HEK293 (cell line): ENCODE data around the gene PPP1R27.
A peak's percentile ranks its signal among the peaks of the same experiment; 100 is the strongest.

Experiments
- CTCF ChIA-PET: fragments of 350-600 bp; formaldehyde crosslinking; extraction: SDS; loops from one replicate; lab custom pipeline; 2021; ENCODE audit warnings: antibody characterized with exemption; lab: Yijun Ruan, JAX
- POLR2A ChIA-PET: fragments of 300-600 bp; formaldehyde crosslinking; extraction: SDS; loops from one replicate; lab custom pipeline; 2020; ENCODE audit warnings: antibody characterized with exemption, inconsistent platforms; lab: Yijun Ruan, JAX
- H3K27ac ChIP-seq: fragments of 200-500 bp; sonication (Bioruptor generic); 2 replicates; pipeline ENCODE4 v1.5.1; 2014; ENCODE audit warnings: low read depth, low read length, control low read depth, inconsistent platforms; ENCODE audit errors: extremely low read depth
- H3K36me3 ChIP-seq, 2 experiments: fragments of 200-500 bp in 1 of 2; sonication (Bioruptor generic) in 1 of 2; 1 replicate in 1 of 2; 2 replicates in 1 of 2; pipeline ENCODE4 v1.5.1; 2014 to 2017; ENCODE audit warnings: inconsistent platforms in 2 of 2, low read length in 2 of 2; ENCODE audit not compliant: control insufficient read depth in 2 of 2, insufficient read depth in 1 of 2
- H3K4me1 ChIP-seq: fragments of 200-500 bp; sonication (Bioruptor generic); 2 replicates; pipeline ENCODE4 v1.5.1; 2014; ENCODE audit warnings: mild to moderate bottlenecking, low read length, inconsistent platforms; ENCODE audit not compliant: control insufficient read depth, insufficient read depth
- H3K4me3 ChIP-seq: 2 replicates; pipeline ENCODE4 v1.5.1; 2011; ENCODE audit warnings: low read depth, mild to moderate bottlenecking, control low read depth, low read length, moderate library complexity
- H3K9me3 ChIP-seq: fragments of 200-500 bp; sonication (Bioruptor generic); 2 replicates; pipeline ENCODE4 v1.5.1; 2014; ENCODE audit warnings: low read depth, low read length, inconsistent platforms; ENCODE audit not compliant: control insufficient read depth, insufficient read depth
- KLF1 ChIP-seq: fragments of 450-650 bp; formaldehyde crosslinking; IDR thresholded peaks from 2 replicates; pipeline ENCODE4 v1.5.1; 2016; ENCODE audit warnings: missing biosample characterization, missing genetic modification characterization
- ZBTB7A ChIP-seq: fragments of 450-650 bp; formaldehyde crosslinking; IDR thresholded peaks from 2 replicates; pipeline ENCODE4 v1.5.1; 2016; ENCODE audit warnings: low read depth, missing biosample characterization, missing genetic modification characterization
- ZFHX2 ChIP-seq: fragments of 450-650 bp; formaldehyde crosslinking; conservative IDR thresholded peaks from 2 replicates; pipeline ENCODE4 v1.5.1; 2016; ENCODE audit warnings: missing biosample characterization, missing genetic modification characterization
- ZNF202 ChIP-seq: fragments of 450-650 bp; formaldehyde crosslinking; IDR thresholded peaks from 2 replicates; pipeline ENCODE4 v1.5.1; 2016; ENCODE audit warnings: missing biosample characterization, missing genetic modification characterization, borderline replicate concordance
- ZNF211 ChIP-seq: fragments of 450-650 bp; formaldehyde crosslinking; IDR thresholded peaks from 2 replicates; pipeline ENCODE4 v1.5.1; 2016; ENCODE audit warnings: low read depth, missing biosample characterization, missing genetic modification characterization
- ZNF366 ChIP-seq: fragments of 450-650 bp; formaldehyde crosslinking; conservative IDR thresholded peaks from 2 replicates; pipeline ENCODE4 v1.5.1; 2016; ENCODE audit warnings: missing biosample characterization, missing genetic modification characterization
- ZNF423 ChIP-seq: fragments of 450-650 bp; formaldehyde crosslinking; IDR thresholded peaks from 2 replicates; pipeline ENCODE4 v1.5.1; 2016; ENCODE audit warnings: missing biosample characterization, missing genetic modification characterization
- ZNF610 ChIP-seq: fragments of 450-650 bp; formaldehyde crosslinking; IDR thresholded peaks from 2 replicates; pipeline ENCODE4 v1.5.1; 2016; ENCODE audit warnings: missing biosample characterization, missing genetic modification characterization, borderline replicate concordance
- ZNF677 ChIP-seq: fragments of 450-650 bp; IDR thresholded peaks from 2 replicates; pipeline ENCODE4 v1.5.0; 2018; ENCODE audit warnings: missing biosample characterization, mild to moderate bottlenecking, missing genetic modification characterization, moderate library complexity
- ZNF76 ChIP-seq: fragments of 450-650 bp; formaldehyde crosslinking; IDR thresholded peaks from 2 replicates; pipeline ENCODE4; 2016; ENCODE audit warnings: low read depth, missing biosample characterization, missing genetic modification characterization, borderline replicate concordance
- ZSCAN16 ChIP-seq: fragments of 450-650 bp; formaldehyde crosslinking; IDR thresholded peaks from 2 replicates; pipeline ENCODE4 v1.5.1; 2016; ENCODE audit warnings: missing biosample characterization, missing genetic modification characterization
- TF ChIP-seq, protein P1 (sequence below): fragments of 450-650 bp; formaldehyde crosslinking; IDR thresholded peaks from 2 replicates; pipeline ENCODE4 v1.5.1; 2016; ENCODE audit warnings: missing biosample characterization, missing genetic modification characterization
- TF ChIP-seq, protein P2 (sequence below): fragments of 450-650 bp; formaldehyde crosslinking; IDR thresholded peaks from 2 replicates; pipeline ENCODE4 v1.5.1; 2017; ENCODE audit warnings: missing biosample characterization, missing genetic modification characterization
- TF ChIP-seq, protein P3 (sequence below): fragments of 450-650 bp; formaldehyde crosslinking; IDR thresholded peaks from 2 replicates; pipeline ENCODE4 v1.5.1; 2016; ENCODE audit warnings: missing biosample characterization, missing genetic modification characterization

The PPP1R27 gene

DNA sequence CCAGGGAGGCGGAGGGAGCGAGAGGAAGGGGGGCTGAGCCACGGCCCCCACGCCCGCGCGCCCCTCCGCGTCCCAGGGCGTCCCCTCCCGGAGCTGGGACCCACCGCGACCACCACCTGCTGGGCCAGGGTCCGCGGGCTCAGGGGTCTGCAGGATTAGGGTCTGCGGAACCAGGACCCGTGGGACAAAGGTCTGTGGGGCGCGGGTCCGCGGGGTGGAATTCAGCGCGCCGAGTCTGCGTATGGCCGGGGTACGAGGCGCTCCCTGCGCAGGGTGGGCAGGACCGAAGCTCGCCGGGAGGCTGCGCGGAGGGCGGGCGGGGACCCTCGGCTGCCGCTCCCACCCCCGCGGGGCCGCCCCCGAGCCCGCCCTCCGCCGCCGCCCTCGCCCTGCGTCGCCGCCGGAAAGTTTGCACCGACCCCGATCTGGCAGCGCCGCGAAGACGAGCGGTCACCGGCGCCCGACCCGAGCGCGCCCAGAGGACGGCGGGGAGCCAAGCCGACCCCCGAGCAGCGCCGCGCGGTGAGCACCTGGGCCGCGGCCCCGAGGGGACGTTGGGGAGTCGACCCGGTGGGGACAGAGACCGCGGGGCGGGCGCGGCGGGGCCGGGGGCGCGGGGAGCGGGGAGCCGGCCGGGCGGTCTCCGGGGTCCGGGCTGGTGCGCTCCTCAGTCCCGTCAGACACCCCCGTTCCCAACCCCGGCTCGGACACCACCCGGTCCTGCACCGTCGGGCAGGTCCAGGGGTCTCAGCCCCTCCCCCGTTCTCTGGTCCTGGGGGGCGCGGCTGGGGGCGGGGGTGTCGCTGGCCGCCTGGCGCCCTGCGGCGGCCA lies 30.9 kb downstream of the PPP1R27 start, which contains the start of gene GCGR:
Gene GCGR, plus strand, starts transcription at position 423 of the 831 bp plus-strand sequence. CDS start 4,869 bp downstream, outside the sequence.
- ChIA-PET POLR2A (no interaction called here), CTCF (no interaction called here)
- Histone ChIP-seq H3K9me3 (no peaks in the 10 kb centered on the region), H3K36me3 (no peaks in the 10 kb centered on the region), H3K27ac (no peak within 1 kb of the TSS), H3K4me1 (peaks cover 2% of the 10 kb centered on the region; the same call in 1 of the 2 replicates), H3K4me3 (no peak within 1 kb of the TSS; the same call in 1 of the 2 replicates)
- 0 out of 2 replicates have a peak, but pooled peaks have one; percentile 49 for TF ChIP-seq ZBTB7A (tag by site-specific recombination)
- TF ChIP-seq ZFHX2 (tag by site-specific recombination), result peak; percentile 17; the same call in 1 of the 2 replicates
- no peak for TF ChIP-seq ZNF423 (tag by site-specific recombination)
- peak; percentile 28; the same call in 1 of the 2 replicates for TF ChIP-seq KLF1 (tag by site-specific recombination)

DNA sequence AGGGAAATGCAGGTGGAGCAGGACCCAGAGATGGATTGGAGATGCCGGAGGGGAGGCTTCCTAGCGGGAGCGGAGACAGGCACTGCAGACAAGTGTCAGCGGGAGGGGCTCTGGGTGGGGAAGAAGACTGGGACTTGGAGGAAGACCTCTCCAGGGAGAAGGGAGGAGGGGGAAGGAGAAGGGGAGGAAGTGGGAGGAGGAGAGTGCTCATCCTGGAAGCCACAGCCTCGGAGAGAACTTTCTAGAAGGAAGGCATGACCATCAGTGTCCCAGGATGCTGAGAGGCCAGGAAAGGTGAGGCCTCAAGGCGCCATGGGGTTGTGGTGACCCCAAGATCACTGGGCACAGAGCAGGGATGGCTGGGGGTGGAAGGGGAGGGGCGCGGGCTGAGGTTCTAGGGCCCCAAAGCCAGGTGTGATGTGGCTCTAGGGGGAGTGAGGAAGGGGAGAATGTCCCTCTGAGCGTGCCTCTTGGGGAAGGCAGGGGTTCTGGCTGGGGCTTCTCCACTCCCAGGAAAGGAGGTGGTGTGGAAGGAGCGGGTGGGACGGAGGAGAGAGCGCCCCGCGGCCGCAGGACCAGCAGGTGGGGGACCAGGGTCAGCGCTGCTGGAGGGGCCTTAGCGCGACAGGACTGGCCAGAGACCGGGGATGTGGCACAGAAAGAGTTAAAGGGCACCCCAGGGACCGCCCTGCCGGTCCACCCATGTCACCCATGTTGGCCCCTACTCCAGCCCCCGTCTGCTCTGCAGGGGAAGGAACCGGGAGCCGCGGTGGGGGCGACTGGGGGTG lies 31.8 kb downstream of the PPP1R27 start:
- Histone ChIP-seq H3K4me1 (peaks cover 2% of the 10 kb centered on the region; the same call in 1 of the 2 replicates), H3K36me3 (no peaks in the 10 kb centered on the region), H3K4me3 (no peak overlapping the region), H3K9me3 (no peaks in the 10 kb centered on the region), H3K27ac (no peak overlapping the region)
- POLR2A ChIA-PET, result no interaction called here
- no peak for TF ChIP-seq ZNF202 (tag by site-specific recombination)
- TF ChIP-seq ZNF610 (tag by site-specific recombination), result no peak
- TF ChIP-seq, protein P1, sequence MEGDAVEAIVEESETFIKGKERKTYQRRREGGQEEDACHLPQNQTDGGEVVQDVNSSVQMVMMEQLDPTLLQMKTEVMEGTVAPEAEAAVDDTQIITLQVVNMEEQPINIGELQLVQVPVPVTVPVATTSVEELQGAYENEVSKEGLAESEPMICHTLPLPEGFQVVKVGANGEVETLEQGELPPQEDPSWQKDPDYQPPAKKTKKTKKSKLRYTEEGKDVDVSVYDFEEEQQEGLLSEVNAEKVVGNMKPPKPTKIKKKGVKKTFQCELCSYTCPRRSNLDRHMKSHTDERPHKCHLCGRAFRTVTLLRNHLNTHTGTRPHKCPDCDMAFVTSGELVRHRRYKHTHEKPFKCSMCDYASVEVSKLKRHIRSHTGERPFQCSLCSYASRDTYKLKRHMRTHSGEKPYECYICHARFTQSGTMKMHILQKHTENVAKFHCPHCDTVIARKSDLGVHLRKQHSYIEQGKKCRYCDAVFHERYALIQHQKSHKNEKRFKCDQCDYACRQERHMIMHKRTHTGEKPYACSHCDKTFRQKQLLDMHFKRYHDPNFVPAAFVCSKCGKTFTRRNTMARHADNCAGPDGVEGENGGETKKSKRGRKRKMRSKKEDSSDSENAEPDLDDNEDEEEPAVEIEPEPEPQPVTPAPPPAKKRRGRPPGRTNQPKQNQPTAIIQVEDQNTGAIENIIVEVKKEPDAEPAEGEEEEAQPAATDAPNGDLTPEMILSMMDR, result no peak
- TF ChIP-seq ZSCAN16 (tag by site-specific recombination), result no peak
- TF ChIP-seq ZNF677 (tag by site-specific recombination), result no peak
- TF ChIP-seq ZNF76, result no peak
- TF ChIP-seq, protein P2, sequence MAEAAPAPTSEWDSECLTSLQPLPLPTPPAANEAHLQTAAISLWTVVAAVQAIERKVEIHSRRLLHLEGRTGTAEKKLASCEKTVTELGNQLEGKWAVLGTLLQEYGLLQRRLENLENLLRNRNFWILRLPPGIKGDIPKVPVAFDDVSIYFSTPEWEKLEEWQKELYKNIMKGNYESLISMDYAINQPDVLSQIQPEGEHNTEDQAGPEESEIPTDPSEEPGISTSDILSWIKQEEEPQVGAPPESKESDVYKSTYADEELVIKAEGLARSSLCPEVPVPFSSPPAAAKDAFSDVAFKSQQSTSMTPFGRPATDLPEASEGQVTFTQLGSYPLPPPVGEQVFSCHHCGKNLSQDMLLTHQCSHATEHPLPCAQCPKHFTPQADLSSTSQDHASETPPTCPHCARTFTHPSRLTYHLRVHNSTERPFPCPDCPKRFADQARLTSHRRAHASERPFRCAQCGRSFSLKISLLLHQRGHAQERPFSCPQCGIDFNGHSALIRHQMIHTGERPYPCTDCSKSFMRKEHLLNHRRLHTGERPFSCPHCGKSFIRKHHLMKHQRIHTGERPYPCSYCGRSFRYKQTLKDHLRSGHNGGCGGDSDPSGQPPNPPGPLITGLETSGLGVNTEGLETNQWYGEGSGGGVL (tag by site-specific recombination), result peak; percentile 55; the same call in 1 of the 2 replicates
- 0 out of 2 replicates have a peak, but pooled peaks have one; percentile 17 for TF ChIP-seq ZNF366 (tag by site-specific recombination)
- 0 out of 2 replicates have a peak, but pooled peaks have one; percentile 31 for TF ChIP-seq ZNF423 (tag by site-specific recombination)
- TF ChIP-seq ZNF211 (tag by site-specific recombination), result no peak
- TF ChIP-seq, protein P3, sequence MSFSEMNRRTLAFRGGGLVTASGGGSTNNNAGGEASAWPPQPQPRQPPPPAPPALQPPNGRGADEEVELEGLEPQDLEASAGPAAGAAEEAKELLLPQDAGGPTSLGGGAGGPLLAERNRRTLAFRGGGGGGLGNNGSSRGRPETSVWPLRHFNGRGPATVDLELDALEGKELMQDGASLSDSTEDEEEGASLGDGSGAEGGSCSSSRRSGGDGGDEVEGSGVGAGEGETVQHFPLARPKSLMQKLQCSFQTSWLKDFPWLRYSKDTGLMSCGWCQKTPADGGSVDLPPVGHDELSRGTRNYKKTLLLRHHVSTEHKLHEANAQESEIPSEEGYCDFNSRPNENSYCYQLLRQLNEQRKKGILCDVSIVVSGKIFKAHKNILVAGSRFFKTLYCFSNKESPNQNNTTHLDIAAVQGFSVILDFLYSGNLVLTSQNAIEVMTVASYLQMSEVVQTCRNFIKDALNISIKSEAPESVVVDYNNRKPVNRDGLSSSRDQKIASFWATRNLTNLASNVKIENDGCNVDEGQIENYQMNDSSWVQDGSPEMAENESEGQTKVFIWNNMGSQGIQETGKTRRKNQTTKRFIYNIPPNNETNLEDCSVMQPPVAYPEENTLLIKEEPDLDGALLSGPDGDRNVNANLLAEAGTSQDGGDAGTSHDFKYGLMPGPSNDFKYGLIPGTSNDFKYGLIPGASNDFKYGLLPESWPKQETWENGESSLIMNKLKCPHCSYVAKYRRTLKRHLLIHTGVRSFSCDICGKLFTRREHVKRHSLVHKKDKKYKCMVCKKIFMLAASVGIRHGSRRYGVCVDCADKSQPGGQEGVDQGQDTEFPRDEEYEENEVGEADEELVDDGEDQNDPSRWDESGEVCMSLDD (tag by site-specific recombination), result 0 out of 2 replicates have a peak, but pooled peaks have one; percentile 15
- CTCF ChIA-PET, result interaction anchor here (0.7 kb wide), 1 partner anchor 19 kb away, joined by 4 read pairs; no protein-coding TSS in a partner anchor
